B cell (primary cell): Measurements from ENCODE around the gene SCPEP1. TPM values are rescaled to one million over a fixed set of nuclear protein-coding genes. Genes with fewer than 3 reads are reported as not detected.

Source experiments
- ATAC-seq: fragments of 200-7000 bp; cut with Tn5 transposase; one replicate; pipeline ENCODE4 v1.10.0; 2021; ENCODE audit warnings: low read depth, mild to moderate bottlenecking, moderate number of reproducible peaks, moderate library complexity
- CTCF ChIA-PET: fragments of 350-600 bp; sonication (Branson Sonifier 250); formaldehyde crosslinking; loops from one replicate; lab custom pipeline; 2021; ENCODE audit warnings: antibody characterized with exemption, inconsistent platforms; lab: Charles Lee
- POLR2A ChIA-PET: fragments of 350-600 bp; sonication (Branson Sonifier 250); formaldehyde crosslinking; loops from one replicate; lab custom pipeline; 2021; ENCODE audit warnings: antibody characterized with exemption; lab: Charles Lee
- DNase-seq: peaks from one replicate; pipeline ENCODE4 v3.0.0; 2013
- H2AFZ ChIP-seq: 2 replicates; pipeline ENCODE4 v1.6.1; 2012; ENCODE audit warnings: mild to moderate bottlenecking, low read depth, low read length; ENCODE audit not compliant: insufficient read depth, poor library complexity, severe bottlenecking
- H3K27ac ChIP-seq, 2 donors: 1 replicate in 1 of 2; 2 replicates in 1 of 2; pipeline ENCODE4 v1.5.1; 2012 to 2013; ENCODE audit warnings: low read length in 2 of 2, mild to moderate bottlenecking in 2 of 2, moderate library complexity in 1 of 2
- H3K27me3 ChIP-seq, 4 experiments: fragments of 200-600 bp in 1 of 4; sonication (generic) in 1 of 4; replicated peaks in 1 of 4; 1 replicate in 2 of 4; 2 replicates in 2 of 4; pipeline versions ENCODE4 v1.6.1 to v1.7.0; 2013 to 2016; ENCODE audit warnings: low read length in 3 of 4, mild to moderate bottlenecking in 2 of 4, mixed read lengths in 1 of 4, moderate library complexity in 1 of 4; ENCODE audit not compliant: insufficient read depth in 4 of 4, control insufficient read depth in 3 of 4; ENCODE audit errors: control extremely low read depth in 1 of 4
- H3K36me3 ChIP-seq, 2 experiments: replicated peaks in 1 of 2; 1 replicate in 1 of 2; 2 replicates in 1 of 2; pipeline versions ENCODE4 v1.6.1 to v1.7.1; 2013; ENCODE audit warnings: low read length in 1 of 2; ENCODE audit not compliant: insufficient read depth in 2 of 2, control insufficient read depth in 1 of 2; ENCODE audit errors: control extremely low read depth in 1 of 2, extremely low read depth in 1 of 2
- H3K4me1 ChIP-seq, 2 donors: fragments of 200-600 bp in 1 of 2; sonication (generic) in 1 of 2; 1 replicate in 1 of 2; 2 replicates in 1 of 2; pipeline versions ENCODE4 v1.5.1 to v1.6.1; 2013 to 2017; ENCODE audit warnings: low read length in 2 of 2; ENCODE audit not compliant: control insufficient read depth in 2 of 2, insufficient read depth in 2 of 2
- H3K4me2 ChIP-seq: replicated peaks from 2 replicates; pipeline ENCODE3; 2012; ENCODE audit warnings: mild to moderate bottlenecking, low read depth, low read length; ENCODE audit not compliant: poor library complexity, severe bottlenecking
- H3K4me3 ChIP-seq, 5 experiments: fragments of 200-600 bp in 1 of 5; sonication (generic) in 1 of 5; 1 replicate in 3 of 5; 2 replicates in 2 of 5; pipeline versions ENCODE4 v1.5.1 to v1.7.0; 2011 to 2016; ENCODE audit warnings: low read length in 4 of 5, mild to moderate bottlenecking in 4 of 5, low read depth in 2 of 5, control low read depth in 1 of 5, moderate library complexity in 1 of 5; ENCODE audit not compliant: insufficient read depth in 1 of 5; ENCODE audit errors: control extremely low read depth in 1 of 5, extremely low read depth in 1 of 5
- H3K79me2 ChIP-seq: fragments of 200-600 bp; sonication (generic); one replicate; pipeline ENCODE4 v1.6.0; 2016; ENCODE audit warnings: low read length; ENCODE audit not compliant: control insufficient read depth, insufficient read depth
- H3K9ac ChIP-seq: fragments of 200-600 bp; sonication (generic); 2 replicates; pipeline ENCODE4 v1.6.1; 2017; ENCODE audit warnings: mild to moderate bottlenecking, low read length, moderate library complexity
- H3K9me3 ChIP-seq, 3 donors: one replicate each; pipeline versions ENCODE4 v1.6.1 to v1.7.1; 2013; ENCODE audit warnings: low read length in 2 of 3; ENCODE audit not compliant: control insufficient read depth in 2 of 3, insufficient read depth in 1 of 3; ENCODE audit errors: control extremely low read depth in 1 of 3
- H4K20me1 ChIP-seq: 2 replicates; pipeline ENCODE4 v1.6.0; 2012; ENCODE audit warnings: mild to moderate bottlenecking, low read length; ENCODE audit not compliant: insufficient read depth, control insufficient read depth, poor library complexity, severe bottlenecking
- H3K27ac Mint-ChIP-seq: one replicate; pipeline ENCODE4 v1.8.0; 2021; ENCODE audit warnings: mixed read lengths
- H3K27me3 Mint-ChIP-seq: one replicate; pipeline ENCODE4 v1.8.0; 2021; ENCODE audit warnings: mixed read lengths
- H3K4me1 Mint-ChIP-seq: one replicate; pipeline ENCODE4 v1.8.0; 2021; ENCODE audit warnings: mixed read lengths
- H3K4me3 Mint-ChIP-seq: one replicate; pipeline ENCODE4 v1.8.0; 2021; ENCODE audit warnings: mixed read lengths
- H3K9me3 Mint-ChIP-seq: one replicate; pipeline ENCODE4 v1.8.0; 2022; ENCODE audit warnings: mixed read lengths; ENCODE audit not compliant: insufficient read depth
- EZH2 ChIP-seq: IDR thresholded peaks from 2 replicates; pipeline ENCODE4 v1.6.1; 2012; ENCODE audit warnings: borderline replicate concordance, low read depth, mild to moderate bottlenecking, moderate library complexity, low read length; ENCODE audit not compliant: insufficient read depth, poor library complexity, severe bottlenecking
- WGBS: methylation state at CpG from one replicate; pipeline ENCODE4 v1.1.5; 2013; ENCODE audit warnings: missing lambda C conversion rate; ENCODE audit not compliant: insufficient coverage; 5-methylcytosine and 5-hydroxymethylcytosine counted together
- intact Hi-C: fragments of 100-400 bp; cut with micrococcal nuclease; formaldehyde crosslinking; loops from one replicate; pipeline ENCODE4 v1.10.0; 2022
- polyA plus RNA-seq: library from polyadenylated mRNA; depleted of rRNA; stranded (reverse); fragments of >200 nt; gene quantifications from 2 replicates; pipeline ENCODE4 v1.2.3, GENCODE V29; 2012
- total RNA-seq, 2 donors: library from RNA; stranded (reverse); fragments of 120-200 nt in 1 of 2; gene quantifications; 1 replicate in 1 of 2; 2 replicates in 1 of 2; pipeline versions ENCODE4 v1.2.3 to v1.2.4, GENCODE V29; 2013 to 2022
- TF ChIP-seq, protein P1 (sequence below): fragments of 200-600 bp; IDR thresholded peaks from one replicate; pipeline ENCODE4 v1.8.0; 2022; ENCODE audit warnings: antibody characterized with exemption, mild to moderate bottlenecking

Gene SCPEP1
- total and polyA plus RNA-seq, 2 donors (not counting 1 experiment from before 2014, with no cell fraction given): 66.6 to 121 TPM

DNA sequence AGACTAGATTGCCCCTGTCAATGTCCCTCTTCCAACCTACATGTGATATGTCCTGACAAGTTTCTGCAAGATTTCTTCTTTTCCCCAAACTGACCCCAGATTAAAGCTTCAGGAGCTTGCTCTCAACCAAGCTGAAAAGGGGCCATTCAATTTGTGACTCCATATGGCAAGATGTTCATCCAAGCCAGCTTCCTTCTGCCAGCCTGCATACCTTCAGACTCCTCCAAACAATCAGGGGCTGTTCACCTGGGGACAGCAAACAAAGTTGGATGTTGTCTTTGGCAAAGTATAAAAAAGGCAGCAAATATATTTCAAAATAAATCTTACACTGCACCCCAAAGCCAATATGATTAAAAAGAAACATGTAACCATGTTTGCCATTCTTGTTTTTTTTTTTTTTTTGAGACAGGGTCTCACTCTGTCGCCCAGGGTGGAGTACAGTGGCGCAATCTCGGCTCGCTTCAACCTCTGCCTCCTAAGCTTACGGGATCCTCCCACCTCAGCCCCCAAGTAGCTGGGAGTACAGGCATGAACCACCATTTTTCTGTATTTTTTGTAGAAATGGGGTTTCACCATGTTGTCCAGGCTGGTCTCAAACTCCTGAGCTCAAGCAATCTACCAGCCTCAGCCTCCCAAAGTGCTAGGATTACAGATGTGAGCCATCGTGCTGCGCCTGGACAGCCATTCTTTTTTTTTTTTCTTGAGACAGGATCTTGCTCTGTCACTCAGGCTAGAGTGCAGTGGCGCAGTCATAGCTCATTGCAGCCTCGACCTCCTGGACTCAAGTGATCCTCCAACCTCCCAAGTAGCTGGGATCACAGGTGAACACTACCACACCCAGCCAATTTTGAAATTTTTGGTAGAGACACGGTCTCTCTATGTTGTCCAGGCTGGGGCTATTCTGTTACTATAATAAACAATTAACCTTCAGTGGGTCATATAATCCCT lies 57.1 kb downstream of the SCPEP1 start:
- WGBS: 100% methylated on average over 2 of the region's 10 CpGs
- peaks cover 32% of the 10 kb centered on the region for H3K27me3 Mint-ChIP-seq
- TF ChIP-seq, protein P1, sequence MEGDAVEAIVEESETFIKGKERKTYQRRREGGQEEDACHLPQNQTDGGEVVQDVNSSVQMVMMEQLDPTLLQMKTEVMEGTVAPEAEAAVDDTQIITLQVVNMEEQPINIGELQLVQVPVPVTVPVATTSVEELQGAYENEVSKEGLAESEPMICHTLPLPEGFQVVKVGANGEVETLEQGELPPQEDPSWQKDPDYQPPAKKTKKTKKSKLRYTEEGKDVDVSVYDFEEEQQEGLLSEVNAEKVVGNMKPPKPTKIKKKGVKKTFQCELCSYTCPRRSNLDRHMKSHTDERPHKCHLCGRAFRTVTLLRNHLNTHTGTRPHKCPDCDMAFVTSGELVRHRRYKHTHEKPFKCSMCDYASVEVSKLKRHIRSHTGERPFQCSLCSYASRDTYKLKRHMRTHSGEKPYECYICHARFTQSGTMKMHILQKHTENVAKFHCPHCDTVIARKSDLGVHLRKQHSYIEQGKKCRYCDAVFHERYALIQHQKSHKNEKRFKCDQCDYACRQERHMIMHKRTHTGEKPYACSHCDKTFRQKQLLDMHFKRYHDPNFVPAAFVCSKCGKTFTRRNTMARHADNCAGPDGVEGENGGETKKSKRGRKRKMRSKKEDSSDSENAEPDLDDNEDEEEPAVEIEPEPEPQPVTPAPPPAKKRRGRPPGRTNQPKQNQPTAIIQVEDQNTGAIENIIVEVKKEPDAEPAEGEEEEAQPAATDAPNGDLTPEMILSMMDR: no peak
- TF ChIP-seq EZH2: no peak
- H3K79me2 ChIP-seq: no peaks in the 10 kb centered on the region
- no peaks in the 10 kb centered on the region for H4K20me1 ChIP-seq
- no peaks in the 10 kb centered on the region for H3K36me3 ChIP-seq
- DNase-seq (no peak), ATAC-seq (no peak)
- intact Hi-C loops: no loop called here
- H3K4me3 ChIP-seq: no peak overlapping the region
- H3K4me1 Mint-ChIP-seq: no peaks in the 10 kb centered on the region
- ChIA-PET POLR2A (no interaction called here), CTCF (interaction anchor here (1.0 kb wide), 1 partner anchor 22 kb away, joined by 3 read pairs; no protein-coding TSS in a partner anchor)
- no peaks in the 10 kb centered on the region for H3K4me1 ChIP-seq
- no peak overlapping the region for H3K27ac Mint-ChIP-seq
- H3K27me3 ChIP-seq: peaks cover 0 to 24% (median 7%) of the 10 kb centered on the region in 4 experiments
- no peak overlapping the region for H3K27ac ChIP-seq
- no peaks in the 10 kb centered on the region for H3K9me3 Mint-ChIP-seq
- no peaks in the 10 kb centered on the region for H3K9me3 ChIP-seq
- no peak overlapping the region for H3K4me3 Mint-ChIP-seq
- no peak overlapping the region for H3K4me2 ChIP-seq
- no peak overlapping the region for H2AFZ ChIP-seq
- H3K9ac ChIP-seq: no peak overlapping the region

- H3K9ac ChIP-seq: no peak overlapping the region
- Mint-ChIP-seq H3K4me3 (no peak overlapping the region), H3K9me3 (no peaks in the 10 kb centered on the region), H3K27ac (no peak overlapping the region), H3K4me1 (no peaks in the 10 kb centered on the region), H3K27me3 (peaks cover 32% of the 10 kb centered on the region)
- H3K4me2 ChIP-seq: no peak overlapping the region
- H3K9me3 ChIP-seq: no peaks in the 10 kb centered on the region
- no peaks in the 10 kb centered on the region for H3K79me2 ChIP-seq
- no peak overlapping the region for H2AFZ ChIP-seq
- no peaks in the 10 kb centered on the region for H3K36me3 ChIP-seq
- H3K27me3 ChIP-seq: peaks cover 0 to 24% (median 7%) of the 10 kb centered on the region in 4 experiments
- intact Hi-C loops: no loop called here
- no peak overlapping the region for H3K4me3 ChIP-seq
- ChIA-PET POLR2A (no interaction called here), CTCF (no interaction called here)
- H4K20me1 ChIP-seq: no peaks in the 10 kb centered on the region
- 91% methylated on average over 4 of the region's 4 CpGs for WGBS
- DNase-seq (no peak), ATAC-seq (no peak)
- TF ChIP-seq, protein P1: no peak
- no peak for TF ChIP-seq EZH2
- no peaks in the 10 kb centered on the region for H3K4me1 ChIP-seq
- H3K27ac ChIP-seq: no peak overlapping the region
Measured at GRCh38 chr17:57035971-57036481, 58.1 kb downstream of the SCPEP1 start.
